MM.1S (cell line): ENCODE measurements around the gene CLDND1.

Experiments used
- EZH2 ChIP-seq: fragments of 300-600 bp; sonication (generic); optimal IDR thresholded peaks from 2 replicates; pipeline ENCODE3; 2017; ENCODE audit warnings: low read depth, mild to moderate bottlenecking, antibody characterized with exemption, low read length, mixed read lengths
- EZH2phosphoT487 ChIP-seq: fragments of 300-600 bp; sonication (generic); IDR thresholded peaks from 2 replicates; pipeline ENCODE4 v1.6.1; 2018; ENCODE audit warnings: antibody characterized with exemption, low read length
- TF ChIP-seq, protein P1 (sequence below): fragments of 300-600 bp; sonication (generic); IDR thresholded peaks from 2 replicates; pipeline ENCODE4 v1.5.1; 2016; ENCODE audit warnings: antibody characterized with exemption, low read length, mixed read lengths

DNA sequence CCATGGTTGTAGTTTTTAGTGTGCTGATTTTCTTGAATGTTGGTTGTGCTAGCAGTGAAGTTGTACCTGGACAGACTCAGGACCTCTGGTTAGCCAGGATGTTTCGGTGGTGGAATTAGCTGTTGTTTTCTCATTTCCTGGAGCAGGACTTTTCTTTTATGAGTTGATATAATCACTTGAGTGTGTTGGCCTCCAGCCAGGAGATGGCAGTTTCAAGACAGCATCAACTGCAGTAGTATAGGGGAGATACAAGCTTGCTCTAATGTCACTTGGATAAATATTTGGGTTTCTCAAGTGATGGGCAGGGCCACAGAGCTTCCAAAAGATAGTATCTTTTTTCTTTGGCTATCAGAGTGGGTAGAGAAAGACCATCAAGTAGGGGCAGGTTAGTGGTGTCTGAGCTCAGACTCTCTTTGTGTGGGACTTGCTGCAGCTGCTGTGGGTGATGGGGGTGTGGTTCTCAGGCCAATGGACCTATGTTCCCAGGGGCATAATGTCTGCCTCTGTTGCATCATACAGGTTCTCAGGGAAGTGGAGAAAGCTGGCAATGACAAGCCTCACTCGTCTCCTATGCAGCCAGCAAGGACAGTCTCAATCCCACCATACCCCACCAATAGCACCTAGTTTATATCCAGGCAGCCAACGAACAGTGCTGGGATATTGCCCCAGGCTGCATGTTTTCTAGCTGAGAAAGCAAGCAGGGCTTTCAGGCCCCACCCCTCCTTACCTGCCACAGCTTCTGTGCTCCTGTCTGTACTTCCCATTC lies 39.8 kb downstream of the CLDND1 start:
- TF ChIP-seq EZH2 = no peak
- TF ChIP-seq, protein P1, sequence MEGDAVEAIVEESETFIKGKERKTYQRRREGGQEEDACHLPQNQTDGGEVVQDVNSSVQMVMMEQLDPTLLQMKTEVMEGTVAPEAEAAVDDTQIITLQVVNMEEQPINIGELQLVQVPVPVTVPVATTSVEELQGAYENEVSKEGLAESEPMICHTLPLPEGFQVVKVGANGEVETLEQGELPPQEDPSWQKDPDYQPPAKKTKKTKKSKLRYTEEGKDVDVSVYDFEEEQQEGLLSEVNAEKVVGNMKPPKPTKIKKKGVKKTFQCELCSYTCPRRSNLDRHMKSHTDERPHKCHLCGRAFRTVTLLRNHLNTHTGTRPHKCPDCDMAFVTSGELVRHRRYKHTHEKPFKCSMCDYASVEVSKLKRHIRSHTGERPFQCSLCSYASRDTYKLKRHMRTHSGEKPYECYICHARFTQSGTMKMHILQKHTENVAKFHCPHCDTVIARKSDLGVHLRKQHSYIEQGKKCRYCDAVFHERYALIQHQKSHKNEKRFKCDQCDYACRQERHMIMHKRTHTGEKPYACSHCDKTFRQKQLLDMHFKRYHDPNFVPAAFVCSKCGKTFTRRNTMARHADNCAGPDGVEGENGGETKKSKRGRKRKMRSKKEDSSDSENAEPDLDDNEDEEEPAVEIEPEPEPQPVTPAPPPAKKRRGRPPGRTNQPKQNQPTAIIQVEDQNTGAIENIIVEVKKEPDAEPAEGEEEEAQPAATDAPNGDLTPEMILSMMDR = no peak
- no peak for TF ChIP-seq EZH2phosphoT487
